ENCODE data around the gene RNF212. TPM values are rescaled to one million over a fixed set of nuclear protein-coding genes. Genes with fewer than 3 reads are reported as not detected.

Gene RNF212
- total RNA-seq, 4 donors from 2014 or later, result 3.4 to 9.3 (median 6.6) TPM

GRCh38 chr4:1091561-1091995 lies 21.8 kb downstream of the RNF212 start:
- ATAC-seq (ENCODE audit: low FRiP score), result no peak
- no peak for TF ChIP-seq CTCF (IDR thresholded peaks at IDR 0.05)
- DNase-seq (ENCODE audit: low spot score), result no peak

GRCh38 chr4:1090465-1091440 lies 22.6 kb downstream of the RNF212 start:
- DNase-seq (ENCODE audit: low spot score) (no peak), ATAC-seq (ENCODE audit: low FRiP score) (no peak)
- no peak for TF ChIP-seq CTCF (IDR thresholded peaks at IDR 0.05)

GRCh38 chr4:1090036-1090435 lies 23.3 kb downstream of the RNF212 start:
- ATAC-seq (ENCODE audit: low FRiP score) (no peak), DNase-seq (ENCODE audit: low spot score) (no peak)
- no peak for TF ChIP-seq CTCF (IDR thresholded peaks at IDR 0.05)

GRCh38 chr4:1087371-1087770 lies 26.0 kb downstream of the RNF212 start:
- ATAC-seq (ENCODE audit: low FRiP score), result no peak
- TF ChIP-seq CTCF (IDR thresholded peaks at IDR 0.05), result no peak
- no peak for DNase-seq (ENCODE audit: low spot score)

GRCh38 chr4:1086011-1086410 lies 27.4 kb downstream of the RNF212 start:
- no peak for TF ChIP-seq CTCF (IDR thresholded peaks at IDR 0.05)
- DNase-seq (ENCODE audit: low spot score), result no peak
- ATAC-seq (ENCODE audit: low FRiP score), result no peak

GRCh38 chr4:1085404-1085799 lies 28.0 kb downstream of the RNF212 start:
- no peak for TF ChIP-seq CTCF (IDR thresholded peaks at IDR 0.05)
- ATAC-seq (ENCODE audit: low FRiP score), result no peak
- no peak for DNase-seq (ENCODE audit: low spot score)
